Measurements from ENCODE around the gene PPP4R4. TPM values are rescaled to one million over a fixed set of nuclear protein-coding genes. Genes with fewer than 3 reads are reported as not detected.

PPP4R4 gene
- total RNA-seq, 2 donors from 2014 or later, result 0.22 to 0.75 TPM

- TF ChIP-seq CTCF (IDR thresholded peaks at IDR 0.05), result no peak
- no peak for DNase-seq (ENCODE audit: low spot score)
- no peaks in the 10 kb centered on the region for H3K36me3 ChIP-seq
These were observed 104.6 kb downstream of the PPP4R4 start for GRCh38 chr14:94278731-94279130.

GRCh38 chr14:94282991-94283723 is 109.0 kb downstream of the PPP4R4 start:
- no peak for DNase-seq (ENCODE audit: low spot score)
- H3K4me1 ChIP-seq, result no peaks in the 10 kb centered on the region
- no peak for TF ChIP-seq CTCF (IDR thresholded peaks at IDR 0.05)
- no peaks in the 10 kb centered on the region for H3K9me3 ChIP-seq
- H3K36me3 ChIP-seq, result no peaks in the 10 kb centered on the region
- no peaks in the 10 kb centered on the region for H3K27me3 ChIP-seq
- H3K27ac ChIP-seq, result no peak overlapping the region
- H3K4me3 ChIP-seq, result no peak overlapping the region

More at GRCh38 chr14:94278731-94279130, 104.6 kb downstream of the PPP4R4 start:
- H3K27me3 ChIP-seq, result no peaks in the 10 kb centered on the region
- H3K4me3 ChIP-seq, result no peak overlapping the region
- no peaks in the 10 kb centered on the region for H3K9me3 ChIP-seq
- no peaks in the 10 kb centered on the region for H3K4me1 ChIP-seq
- no peak overlapping the region for H3K27ac ChIP-seq

- no peak overlapping the region for H3K4me3 ChIP-seq
These were observed 110.1 kb downstream of the PPP4R4 start for GRCh38 chr14:94284221-94284620.

GRCh38 chr14:94285158-94285557 is 111.0 kb downstream of the PPP4R4 start:
- Histone ChIP-seq H3K27me3 (no peaks in the 10 kb centered on the region), H3K9me3 (no peaks in the 10 kb centered on the region), H3K27ac (no peak overlapping the region), H3K36me3 (no peaks in the 10 kb centered on the region), H3K4me1 (no peaks in the 10 kb centered on the region), H3K4me3 (no peak overlapping the region)
- TF ChIP-seq CTCF (IDR thresholded peaks at IDR 0.05), result no peak
- DNase-seq (ENCODE audit: low spot score), result no peak

More at GRCh38 chr14:94284221-94284620, 110.1 kb downstream of the PPP4R4 start:
- no peak overlapping the region for H3K27ac ChIP-seq
- no peaks in the 10 kb centered on the region for H3K27me3 ChIP-seq
- no peak for TF ChIP-seq CTCF (IDR thresholded peaks at IDR 0.05)
- no peaks in the 10 kb centered on the region for H3K9me3 ChIP-seq
- H3K36me3 ChIP-seq, result no peaks in the 10 kb centered on the region
- no peaks in the 10 kb centered on the region for H3K4me1 ChIP-seq
- DNase-seq (ENCODE audit: low spot score), result no peak

- H3K36me3 ChIP-seq, result no peaks in the 10 kb centered on the region
- no peak for TF ChIP-seq CTCF (IDR thresholded peaks at IDR 0.05)
- H3K27me3 ChIP-seq, result no peaks in the 10 kb centered on the region
These were observed 114.7 kb downstream of the PPP4R4 start for GRCh38 chr14:94288610-94289465.

More at GRCh38 chr14:94288610-94289465, 114.7 kb downstream of the PPP4R4 start:
- Histone ChIP-seq H3K4me1 (no peaks in the 10 kb centered on the region), H3K4me3 (no peak overlapping the region), H3K9me3 (no peaks in the 10 kb centered on the region), H3K27ac (no peak overlapping the region)
- DNase-seq (ENCODE audit: low spot score), result peak; percentile 50
